HepG2 (cell line): ENCODE data around the gene SS18L1. TPM values are rescaled to one million over a fixed set of nuclear protein-coding genes. Genes with fewer than 3 reads are reported as not detected.
A peak's percentile ranks its signal among the peaks of the same experiment; 100 is the strongest.

ENCODE experiments used
- AGO2 ChIP-seq: fragments of 200-400 bp; formaldehyde crosslinking; optimal IDR thresholded peaks from 2 replicates; pipeline ENCODE3; 2017; ENCODE audit warnings: mild to moderate bottlenecking, low read depth, low read length, moderate library complexity
- ARNT2 ChIP-seq: sonication (generic); formaldehyde crosslinking; IDR thresholded peaks from 2 replicates; pipeline ENCODE4 v1.8.0; 2022; ENCODE audit warnings: mild to moderate bottlenecking, low read depth, missing genetic modification reagents, moderate library complexity
- ETV6 ChIP-seq: sonication (generic); formaldehyde crosslinking; conservative IDR thresholded peaks from 2 replicates; pipeline ENCODE4 v1.4.0; 2020; ENCODE audit warnings: missing genetic modification reagents
- GPN1 ChIP-seq: sonication (generic); formaldehyde crosslinking; IDR thresholded peaks from 2 replicates; pipeline ENCODE4 v1.5.1; 2020; ENCODE audit warnings: missing genetic modification reagents, borderline replicate concordance
- JARID2 ChIP-seq: sonication (generic); formaldehyde crosslinking; IDR thresholded peaks from 2 replicates; pipeline ENCODE4 v1.8.1; 2023; ENCODE audit warnings: missing genetic modification reagents, inconsistent platforms; ENCODE audit not compliant: insufficient replicate concordance
- MAZ ChIP-seq, 2 experiments: sonication (generic) in 1 of 2; formaldehyde crosslinking in 1 of 2; IDR thresholded peaks; 2 replicates each; pipeline versions ENCODE4 v1.5.0 to v1.6.1; 2012 to 2020; ENCODE audit warnings: low read depth in 2 of 2, mild to moderate bottlenecking in 2 of 2, borderline replicate concordance in 1 of 2, improper control_type of control experiment in 1 of 2, low read length in 1 of 2, missing genetic modification reagents in 1 of 2, moderate library complexity in 1 of 2
- NPAS2 ChIP-seq: sonication (generic); formaldehyde crosslinking; IDR thresholded peaks from 2 replicates; pipeline ENCODE4 v1.8.0; 2022; ENCODE audit warnings: mild to moderate bottlenecking, missing genetic modification reagents, borderline replicate concordance
- NR2F2 ChIP-seq: IDR thresholded peaks from 2 replicates; pipeline ENCODE4 v1.6.1; 2012; ENCODE audit warnings: low read depth, inconsistent platforms, borderline replicate concordance
- SMARCE1 ChIP-seq: fragments of 450-650 bp; IDR thresholded peaks from 2 replicates; pipeline ENCODE4 v1.6.1; 2017; ENCODE audit warnings: borderline replicate concordance
- ZBTB7B ChIP-seq: sonication (generic); formaldehyde crosslinking; IDR thresholded peaks from 2 replicates; pipeline ENCODE4 v1.4.0; 2020; ENCODE audit warnings: missing genetic modification reagents
- ZNF143 ChIP-seq: sonication (generic); formaldehyde crosslinking; IDR thresholded peaks from 2 replicates; pipeline ENCODE4 v1.4.0; 2020; ENCODE audit warnings: missing genetic modification reagents
- ZNF296 ChIP-seq: sonication (generic); formaldehyde crosslinking; conservative IDR thresholded peaks from 2 replicates; pipeline ENCODE4 v1.5.0; 2020; ENCODE audit warnings: mild to moderate bottlenecking, missing genetic modification reagents
- ZNF430 ChIP-seq: sonication (generic); formaldehyde crosslinking; IDR thresholded peaks from 2 replicates; pipeline ENCODE4 v1.9.0; 2021; ENCODE audit warnings: mild to moderate bottlenecking, missing genetic modification reagents
- polyA plus RNA-seq, 8 experiments: library from polyadenylated mRNA; depleted of rRNA in 3 of 8; stranded (reverse) in 7 of 8; unstranded in 1 of 8; fragments of >200 nt; fragmentation: Illumina TruSeq in 4 of 8; extraction: Trizol in 4 of 8; gene quantifications; 2 replicates each; pipeline versions ENCODE4 v1.2.1 to v1.2.3, GENCODE V29; 2011 to 2016; ENCODE audit warnings: low read depth in 4 of 8, missing spikeins in 1 of 8, mixed read lengths in 1 of 8; ENCODE audit not compliant: insufficient read depth in 1 of 8
- total RNA-seq, 5 experiments: library from RNA; depleted of rRNA; stranded (reverse); fragments of >200 nt; fragmentation: Illumina TruSeq; extraction: Trizol; gene quantifications; 2 replicates each; pipeline ENCODE4 v1.2.3, GENCODE V29; 2016; ENCODE audit warnings: low read depth in 1 of 5
- TF ChIP-seq, protein P1 (sequence below): sonication (generic); formaldehyde crosslinking; IDR thresholded peaks from 2 replicates; pipeline ENCODE4 v1.5.0; 2020; ENCODE audit warnings: mild to moderate bottlenecking, missing genetic modification reagents, moderate library complexity
- TF ChIP-seq, protein P2 (sequence below): sonication (generic); formaldehyde crosslinking; IDR thresholded peaks from 2 replicates; pipeline ENCODE4 v1.5.1; 2020; ENCODE audit warnings: missing genetic modification reagents, mild to moderate bottlenecking, borderline replicate concordance
- TF ChIP-seq, protein P3 (sequence below): sonication (generic); formaldehyde crosslinking; IDR thresholded peaks from 2 replicates; pipeline ENCODE4 v1.4.0; 2020; ENCODE audit warnings: missing genetic modification reagents, borderline replicate concordance
- TF ChIP-seq, protein P4 (sequence below): sonication (generic); formaldehyde crosslinking; IDR thresholded peaks from 2 replicates; pipeline ENCODE4 v1.4.0; 2020; ENCODE audit warnings: missing genetic modification reagents, low read depth, mild to moderate bottlenecking, borderline replicate concordance
- TF ChIP-seq, protein P5 (sequence below): sonication (generic); formaldehyde crosslinking; IDR thresholded peaks from 2 replicates; pipeline ENCODE4 v1.5.1; 2020; ENCODE audit warnings: mild to moderate bottlenecking, missing genetic modification reagents, moderate library complexity

Gene SS18L1
- total and polyA plus RNA-seq, 2 of the 13 experiments (the other 11 are each of a cell fraction or from before 2014, with no cell fraction given): 17.8 to 27.6 TPM

DNA sequence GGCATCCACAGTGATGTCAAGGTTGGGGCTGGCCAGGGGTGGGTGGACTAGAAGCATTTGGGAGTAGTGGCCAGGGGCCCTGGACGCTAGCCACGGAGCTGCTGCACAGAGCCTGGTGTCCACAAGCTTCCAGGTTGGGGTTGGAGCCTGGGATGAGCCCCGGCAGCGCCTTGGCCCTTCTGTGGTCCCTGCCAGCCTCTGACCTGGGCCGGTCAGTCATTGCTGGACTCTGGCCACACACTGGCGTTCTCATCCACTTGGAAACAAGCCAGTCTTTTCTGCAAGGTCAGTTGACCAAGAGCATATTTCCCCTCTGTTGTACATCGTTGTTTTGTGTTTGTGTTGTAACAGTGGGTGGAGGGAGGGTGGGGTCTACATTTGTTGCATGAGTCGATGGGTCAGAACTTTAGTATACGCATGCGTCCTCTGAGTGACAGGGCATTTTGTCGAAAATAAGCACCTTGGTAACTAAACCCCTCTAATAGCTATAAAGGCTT is 8.8 kb upstream of the SS18L1 start (continued):
- TF ChIP-seq, protein P1, sequence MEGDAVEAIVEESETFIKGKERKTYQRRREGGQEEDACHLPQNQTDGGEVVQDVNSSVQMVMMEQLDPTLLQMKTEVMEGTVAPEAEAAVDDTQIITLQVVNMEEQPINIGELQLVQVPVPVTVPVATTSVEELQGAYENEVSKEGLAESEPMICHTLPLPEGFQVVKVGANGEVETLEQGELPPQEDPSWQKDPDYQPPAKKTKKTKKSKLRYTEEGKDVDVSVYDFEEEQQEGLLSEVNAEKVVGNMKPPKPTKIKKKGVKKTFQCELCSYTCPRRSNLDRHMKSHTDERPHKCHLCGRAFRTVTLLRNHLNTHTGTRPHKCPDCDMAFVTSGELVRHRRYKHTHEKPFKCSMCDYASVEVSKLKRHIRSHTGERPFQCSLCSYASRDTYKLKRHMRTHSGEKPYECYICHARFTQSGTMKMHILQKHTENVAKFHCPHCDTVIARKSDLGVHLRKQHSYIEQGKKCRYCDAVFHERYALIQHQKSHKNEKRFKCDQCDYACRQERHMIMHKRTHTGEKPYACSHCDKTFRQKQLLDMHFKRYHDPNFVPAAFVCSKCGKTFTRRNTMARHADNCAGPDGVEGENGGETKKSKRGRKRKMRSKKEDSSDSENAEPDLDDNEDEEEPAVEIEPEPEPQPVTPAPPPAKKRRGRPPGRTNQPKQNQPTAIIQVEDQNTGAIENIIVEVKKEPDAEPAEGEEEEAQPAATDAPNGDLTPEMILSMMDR: peak; percentile 55
- TF ChIP-seq ARNT2 (CRISPR knock-in tag) (peak; percentile 48; the same call in 1 of the 2 replicates), ETV6 (no peak), ZNF296 (CRISPR knock-in tag) (peak; percentile 86; the same call in 1 of the 2 replicates), ZNF430 (CRISPR knock-in tag) (peak; percentile 51; the same call in 1 of the 2 replicates), JARID2 (CRISPR knock-in tag) (no peak), NPAS2 (no peak), MAZ (IDR thresholded peaks at IDR 0.05; ENCODE audit: borderline replicate concordance, low read depth, low read length) (0 out of 2 replicates have a peak, but pooled peaks have one; percentile 52), MAZ (CRISPR knock-in tag; IDR thresholded peaks at IDR 0.05; ENCODE audit: low read depth) (peak; percentile 42; the same call in 1 of the 2 replicates), NR2F2 (peak; percentile 38; the same call in 1 of the 2 replicates), ZBTB7B (no peak), SMARCE1 (no peak), GPN1 (no peak), AGO2 (peak; percentile 93), ZNF143 (CRISPR knock-in tag) (no peak)
- TF ChIP-seq, protein P2, sequence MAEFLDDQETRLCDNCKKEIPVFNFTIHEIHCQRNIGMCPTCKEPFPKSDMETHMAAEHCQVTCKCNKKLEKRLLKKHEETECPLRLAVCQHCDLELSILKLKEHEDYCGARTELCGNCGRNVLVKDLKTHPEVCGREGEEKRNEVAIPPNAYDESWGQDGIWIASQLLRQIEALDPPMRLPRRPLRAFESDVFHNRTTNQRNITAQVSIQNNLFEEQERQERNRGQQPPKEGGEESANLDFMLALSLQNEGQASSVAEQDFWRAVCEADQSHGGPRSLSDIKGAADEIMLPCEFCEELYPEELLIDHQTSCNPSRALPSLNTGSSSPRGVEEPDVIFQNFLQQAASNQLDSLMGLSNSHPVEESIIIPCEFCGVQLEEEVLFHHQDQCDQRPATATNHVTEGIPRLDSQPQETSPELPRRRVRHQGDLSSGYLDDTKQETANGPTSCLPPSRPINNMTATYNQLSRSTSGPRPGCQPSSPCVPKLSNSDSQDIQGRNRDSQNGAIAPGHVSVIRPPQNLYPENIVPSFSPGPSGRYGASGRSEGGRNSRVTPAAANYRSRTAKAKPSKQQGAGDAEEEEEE (CRISPR knock-in tag): peak; percentile 25; the same call in 1 of the 2 replicates
- TF ChIP-seq, protein P3, sequence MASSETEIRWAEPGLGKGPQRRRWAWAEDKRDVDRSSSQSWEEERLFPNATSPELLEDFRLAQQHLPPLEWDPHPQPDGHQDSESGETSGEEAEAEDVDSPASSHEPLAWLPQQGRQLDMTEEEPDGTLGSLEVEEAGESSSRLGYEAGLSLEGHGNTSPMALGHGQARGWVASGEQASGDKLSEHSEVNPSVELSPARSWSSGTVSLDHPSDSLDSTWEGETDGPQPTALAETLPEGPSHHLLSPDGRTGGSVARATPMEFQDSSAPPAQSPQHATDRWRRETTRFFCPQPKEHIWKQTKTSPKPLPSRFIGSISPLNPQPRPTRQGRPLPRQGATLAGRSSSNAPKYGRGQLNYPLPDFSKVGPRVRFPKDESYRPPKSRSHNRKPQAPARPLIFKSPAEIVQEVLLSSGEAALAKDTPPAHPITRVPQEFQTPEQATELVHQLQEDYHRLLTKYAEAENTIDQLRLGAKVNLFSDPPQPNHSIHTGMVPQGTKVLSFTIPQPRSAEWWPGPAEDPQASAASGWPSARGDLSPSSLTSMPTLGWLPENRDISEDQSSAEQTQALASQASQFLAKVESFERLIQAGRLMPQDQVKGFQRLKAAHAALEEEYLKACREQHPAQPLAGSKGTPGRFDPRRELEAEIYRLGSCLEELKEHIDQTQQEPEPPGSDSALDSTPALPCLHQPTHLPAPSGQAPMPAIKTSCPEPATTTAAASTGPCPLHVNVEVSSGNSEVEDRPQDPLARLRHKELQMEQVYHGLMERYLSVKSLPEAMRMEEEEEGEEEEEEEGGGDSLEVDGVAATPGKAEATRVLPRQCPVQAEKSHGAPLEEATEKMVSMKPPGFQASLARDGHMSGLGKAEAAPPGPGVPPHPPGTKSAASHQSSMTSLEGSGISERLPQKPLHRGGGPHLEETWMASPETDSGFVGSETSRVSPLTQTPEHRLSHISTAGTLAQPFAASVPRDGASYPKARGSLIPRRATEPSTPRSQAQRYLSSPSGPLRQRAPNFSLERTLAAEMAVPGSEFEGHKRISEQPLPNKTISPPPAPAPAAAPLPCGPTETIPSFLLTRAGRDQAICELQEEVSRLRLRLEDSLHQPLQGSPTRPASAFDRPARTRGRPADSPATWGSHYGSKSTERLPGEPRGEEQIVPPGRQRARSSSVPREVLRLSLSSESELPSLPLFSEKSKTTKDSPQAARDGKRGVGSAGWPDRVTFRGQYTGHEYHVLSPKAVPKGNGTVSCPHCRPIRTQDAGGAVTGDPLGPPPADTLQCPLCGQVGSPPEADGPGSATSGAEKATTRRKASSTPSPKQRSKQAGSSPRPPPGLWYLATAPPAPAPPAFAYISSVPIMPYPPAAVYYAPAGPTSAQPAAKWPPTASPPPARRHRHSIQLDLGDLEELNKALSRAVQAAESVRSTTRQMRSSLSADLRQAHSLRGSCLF (CRISPR knock-in tag): no peak
- TF ChIP-seq, protein P4, sequence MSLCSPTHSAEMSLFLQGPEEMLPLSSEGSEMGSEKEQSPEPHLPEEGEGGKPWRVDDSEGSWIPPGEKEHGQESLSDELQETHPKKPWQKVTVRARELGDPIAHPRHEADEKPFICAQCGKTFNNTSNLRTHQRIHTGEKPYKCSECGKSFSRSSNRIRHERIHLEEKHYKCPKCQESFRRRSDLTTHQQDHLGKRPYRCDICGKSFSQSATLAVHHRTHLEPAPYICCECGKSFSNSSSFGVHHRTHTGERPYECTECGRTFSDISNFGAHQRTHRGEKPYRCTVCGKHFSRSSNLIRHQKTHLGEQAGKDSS (CRISPR knock-in tag): peak; percentile 24; the same call in 1 of the 2 replicates
- TF ChIP-seq, protein P5, sequence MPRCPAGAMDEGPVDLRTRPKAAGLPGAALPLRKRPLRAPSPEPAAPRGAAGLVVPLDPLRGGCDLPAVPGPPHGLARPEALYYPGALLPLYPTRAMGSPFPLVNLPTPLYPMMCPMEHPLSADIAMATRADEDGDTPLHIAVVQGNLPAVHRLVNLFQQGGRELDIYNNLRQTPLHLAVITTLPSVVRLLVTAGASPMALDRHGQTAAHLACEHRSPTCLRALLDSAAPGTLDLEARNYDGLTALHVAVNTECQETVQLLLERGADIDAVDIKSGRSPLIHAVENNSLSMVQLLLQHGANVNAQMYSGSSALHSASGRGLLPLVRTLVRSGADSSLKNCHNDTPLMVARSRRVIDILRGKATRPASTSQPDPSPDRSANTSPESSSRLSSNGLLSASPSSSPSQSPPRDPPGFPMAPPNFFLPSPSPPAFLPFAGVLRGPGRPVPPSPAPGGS (CRISPR knock-in tag): no peak
